Measurements from ENCODE around the gene GNPNAT1. TPM values are rescaled to one million over a fixed set of nuclear protein-coding genes. Genes with fewer than 3 reads are reported as not detected.

Gene GNPNAT1
- polyA plus RNA-seq, 2 of the 4 experiments (the other 2 are of a cell fraction): 48.6 to 74.3 TPM

GRCh38 chr14:52829527-52830185, 38.2 kb upstream of the GNPNAT1 start:
- 85% methylated on average over 7 of the region's 7 CpGs for WGBS (ENCODE audit: missing lambda C conversion rate)
- ChIA-PET CTCF (interaction anchor here (0.5 to 1.0 kb wide), 2 partner anchors 17 to 133 kb away, joined by 3 to 4 read pairs; no protein-coding TSS in a partner anchor), POLR2A (no interaction called here)
- ATAC-seq (no peak), FAIRE-seq (no peak), DNase-seq (ENCODE audit: low read depth in 1 of 2, low spot score in 1 of 2) (no peak)
- peaks cover 16% of the 10 kb centered on the region for H3K4me1 ChIP-seq
- H3K9me3 ChIP-seq: no peaks in the 10 kb centered on the region
- no peak overlapping the region for H3K4me2 ChIP-seq
- no peak for TF ChIP-seq HEYL (CRISPR knock-in tag; IDR thresholded peaks at IDR 0.05)
- no peak for TF ChIP-seq POLR2AphosphoS2 (conservative IDR thresholded peaks at IDR 0.05; ENCODE audit: low read length)
- TF ChIP-seq TP53 (CRISPR knock-in tag; IDR thresholded peaks at IDR 0.05): no peak
- TF ChIP-seq ZSCAN20 (CRISPR knock-in tag; IDR thresholded peaks at IDR 0.05): no peak
- TF ChIP-seq CBX2 (IDR thresholded peaks at IDR 0.05; ENCODE audit: borderline replicate concordance, low read depth): no peak
- TF ChIP-seq KDM1A (IDR thresholded peaks at IDR 0.05; ENCODE audit: low read depth): no peak
- TF ChIP-seq RNF2 (IDR thresholded peaks at IDR 0.05; ENCODE audit: borderline replicate concordance, low read depth): no peak
- TF ChIP-seq ESRRA (IDR thresholded peaks at IDR 0.05; ENCODE audit: borderline replicate concordance, low read length): no peak
- TF ChIP-seq GATA3 (IDR thresholded peaks at IDR 0.05; ENCODE audit: borderline replicate concordance): no peak
- TF ChIP-seq SREBF2 (IDR thresholded peaks at IDR 0.05): no peak
- no peak for TF ChIP-seq CTCF (IDR thresholded peaks at IDR 0.05)
- no peak for TF ChIP-seq HOXB13 (CRISPR knock-in tag; IDR thresholded peaks at IDR 0.05; ENCODE audit: low read depth)
- TF ChIP-seq, protein P1, sequence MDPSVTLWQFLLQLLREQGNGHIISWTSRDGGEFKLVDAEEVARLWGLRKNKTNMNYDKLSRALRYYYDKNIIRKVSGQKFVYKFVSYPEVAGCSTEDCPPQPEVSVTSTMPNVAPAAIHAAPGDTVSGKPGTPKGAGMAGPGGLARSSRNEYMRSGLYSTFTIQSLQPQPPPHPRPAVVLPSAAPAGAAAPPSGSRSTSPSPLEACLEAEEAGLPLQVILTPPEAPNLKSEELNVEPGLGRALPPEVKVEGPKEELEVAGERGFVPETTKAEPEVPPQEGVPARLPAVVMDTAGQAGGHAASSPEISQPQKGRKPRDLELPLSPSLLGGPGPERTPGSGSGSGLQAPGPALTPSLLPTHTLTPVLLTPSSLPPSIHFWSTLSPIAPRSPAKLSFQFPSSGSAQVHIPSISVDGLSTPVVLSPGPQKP (IDR thresholded peaks at IDR 0.05; ENCODE audit: low read depth, low read length): no peak
- TF ChIP-seq ZC3H11A (IDR thresholded peaks at IDR 0.05): no peak
- H3K4me3 ChIP-seq: no peak overlapping the region
- no peak overlapping the region for H3K27ac ChIP-seq

GRCh38 chr14:52827426-52827825, 36.0 kb upstream of the GNPNAT1 start:
- ChIA-PET POLR2A (no interaction called here), CTCF (no interaction called here)
- no peak overlapping the region for H3K4me3 ChIP-seq
- H3K9me3 ChIP-seq: no peaks in the 10 kb centered on the region
- ATAC-seq (no peak), FAIRE-seq (no peak), DNase-seq (ENCODE audit: low read depth in 1 of 2, low spot score in 1 of 2) (no peak)
- no peak overlapping the region for H3K4me2 ChIP-seq
- no peak for TF ChIP-seq ESRRA (IDR thresholded peaks at IDR 0.05; ENCODE audit: borderline replicate concordance, low read length)
- no peak for TF ChIP-seq FOSB (CRISPR knock-in tag; IDR thresholded peaks at IDR 0.05)
- TF ChIP-seq JUNB (IDR thresholded peaks at IDR 0.05): no peak
- no peak for TF ChIP-seq HMGXB4 (CRISPR knock-in tag; IDR thresholded peaks at IDR 0.05; ENCODE audit: borderline replicate concordance)
- TF ChIP-seq RNF2 (IDR thresholded peaks at IDR 0.05; ENCODE audit: borderline replicate concordance, low read depth): no peak
- TF ChIP-seq ZSCAN20 (CRISPR knock-in tag; IDR thresholded peaks at IDR 0.05): no peak
- TF ChIP-seq HOXB13 (CRISPR knock-in tag; IDR thresholded peaks at IDR 0.05; ENCODE audit: low read depth): no peak
- TF ChIP-seq ZNF302 (CRISPR knock-in tag; IDR thresholded peaks at IDR 0.05): no peak
- peaks cover 18% of the 10 kb centered on the region for H3K4me1 ChIP-seq
- no peak overlapping the region for H3K27ac ChIP-seq

All from A549 (cell line).